ENCODE measurements around the gene SH3PXD2B.

GRCh38 chr5:172423379-172424110, 30.8 kb downstream of the SH3PXD2B start:
- TF ChIP-seq POLR2A (IDR thresholded peaks at IDR 0.05; ENCODE audit: low read depth, low read length) (no peak), POLR2AphosphoS5 (IDR thresholded peaks at IDR 0.05; ENCODE audit: low read depth, low read length) (no peak), TAF1 (IDR thresholded peaks at IDR 0.05; ENCODE audit: low read depth, low read length) (no peak)

Measured in GM12891 (cell line).